HCT116 (cell line): ENCODE measurements around the gene CFAP221. TPM values are rescaled to one million over a fixed set of nuclear protein-coding genes. Genes with fewer than 3 reads are reported as not detected.

Source experiments
- ATAC-seq: fragments of 200-7000 bp; cut with Tn5 transposase; 2 replicates; pipeline ENCODE4 v1.9.1; 2020; ENCODE audit warnings: mild to moderate bottlenecking, moderate library complexity
- BruUV-seq: library from RNA; stranded (reverse); fragments of 400-500 nt; replicated peaks from 2 replicates; lab custom pipeline; 2021; lab: Mats Ljungman, UMichigan
- CTCF ChIA-PET: fragments of 300-600 bp; sonication (Branson Sonifier 250); formaldehyde crosslinking; loops from one replicate; lab custom pipeline; 2021; ENCODE audit warnings: antibody characterized with exemption; lab: Charles Lee
- POLR2A ChIA-PET: fragments of 300-600, 350-600 bp; sonication (Branson Sonifier 250); formaldehyde crosslinking; loops from one replicate; lab custom pipeline; 2021; ENCODE audit warnings: antibody characterized with exemption; lab: Charles Lee
- RAD21 ChIA-PET, 2 experiments: fragments of 300-600 bp; sonication (Branson Sonifier 250); formaldehyde crosslinking; loops; one replicate each; lab custom pipeline; 2023; ENCODE audit warnings: low total read pairs in 2 of 2; ENCODE audit not compliant: uncharacterized antibody in 2 of 2, unreplicated experiment in 2 of 2, low non-redundant PET in 1 of 2; lab: Charles Lee
- DNase-seq: peaks from one replicate; pipeline ENCODE4 v3.0.0-alpha.2; 2010; ENCODE audit warnings: low read depth, low spot score
- H2AFZ ChIP-seq: fragments of 200-600 bp; shearing (Covaris generic), sonication (generic); 2 replicates; pipeline ENCODE4 v1.6.1; 2017; ENCODE audit warnings: low read depth, mixed run types, mixed read lengths, antibody characterized with exemption, low read length; ENCODE audit not compliant: poor library complexity, severe bottlenecking
- H3K27ac ChIP-seq: 2 replicates; pipeline ENCODE4 v1.5.1; 2012; ENCODE audit warnings: low read depth, low read length
- H3K27me3 ChIP-seq: fragments of 200-600 bp; sonication (generic); 2 replicates; pipeline ENCODE4 v1.6.1; 2016; ENCODE audit warnings: mixed run types, low read length, mixed read lengths; ENCODE audit not compliant: insufficient read depth
- H3K36me3 ChIP-seq, 2 experiments: fragments of 200-500 bp in 1 of 2; fragments of 200-600 bp in 1 of 2; sonication (Bioruptor generic) in 1 of 2; sonication (generic) in 1 of 2; 2 replicates each; pipeline versions ENCODE4 v1.5.1 to v1.6.1; 2014 to 2016; ENCODE audit warnings: low read length in 2 of 2, inconsistent platforms in 1 of 2, mixed read lengths in 1 of 2, mixed run types in 1 of 2; ENCODE audit not compliant: insufficient read depth in 2 of 2, control insufficient read depth in 1 of 2
- H3K4me1 ChIP-seq, 2 experiments: fragments of 200-600 bp in 1 of 2; sonication (generic) in 1 of 2; 2 replicates each; pipeline versions ENCODE4 v1.5.1 to v1.6.1; 2012 to 2017; ENCODE audit warnings: low read length in 2 of 2, inconsistent platforms in 1 of 2, mild to moderate bottlenecking in 1 of 2, mixed read lengths in 1 of 2, mixed run types in 1 of 2, moderate library complexity in 1 of 2; ENCODE audit not compliant: insufficient read depth in 2 of 2, control insufficient read depth in 1 of 2
- H3K4me2 ChIP-seq: fragments of 200-600 bp; sonication (generic); 2 replicates; pipeline ENCODE4 v1.6.1; 2017; ENCODE audit warnings: mixed run types, low read length, mixed read lengths
- H3K4me3 ChIP-seq, 2 experiments: fragments of 200-600 bp in 1 of 2; sonication (generic) in 1 of 2; replicated peaks in 1 of 2; 2 replicates each; pipeline ENCODE4 v1.5.1; 2011 to 2016; ENCODE audit warnings: low read length in 2 of 2, control low read depth in 1 of 2, low read depth in 1 of 2, mild to moderate bottlenecking in 1 of 2, mixed read lengths in 1 of 2, mixed run types in 1 of 2
- H3K79me2 ChIP-seq: fragments of 200-600 bp; sonication (generic); 2 replicates; pipeline ENCODE4 v1.6.1; 2017; ENCODE audit warnings: mild to moderate bottlenecking, mixed run types, low read length, moderate library complexity, mixed read lengths; ENCODE audit not compliant: insufficient read depth
- H3K9ac ChIP-seq: fragments of 200-600 bp; sonication (generic); 2 replicates; pipeline ENCODE4 v1.6.1; 2016; ENCODE audit warnings: low read length, mixed read lengths
- H3K9me2 ChIP-seq: fragments of 200-600 bp; sonication (generic), shearing (Covaris generic); 2 replicates; pipeline ENCODE4 v1.6.1; 2017; ENCODE audit warnings: mixed run types, mild to moderate bottlenecking, moderate library complexity; ENCODE audit not compliant: insufficient read depth
- H3K9me3 ChIP-seq, 2 experiments: fragments of 200-500 bp in 1 of 2; fragments of 200-600 bp in 1 of 2; sonication (Bioruptor generic) in 1 of 2; sonication (generic) in 1 of 2; 2 replicates each; pipeline ENCODE4 v1.6.1; 2014 to 2017; ENCODE audit warnings: low read length in 2 of 2, mixed read lengths in 2 of 2, inconsistent platforms in 1 of 2, low read depth in 1 of 2, mild to moderate bottlenecking in 1 of 2, mixed run types in 1 of 2, moderate library complexity in 1 of 2; ENCODE audit not compliant: control insufficient read depth in 1 of 2, insufficient read depth in 1 of 2
- H4K20me1 ChIP-seq: fragments of 200-600 bp; sonication (generic), shearing (Covaris generic); 2 replicates; pipeline ENCODE4 v1.6.1; 2017; ENCODE audit warnings: mixed run types, mild to moderate bottlenecking, moderate library complexity; ENCODE audit not compliant: insufficient read depth
- ATF3 ChIP-seq: IDR thresholded peaks from 2 replicates; pipeline ENCODE4 v1.6.1; 2012
- CBX3 ChIP-seq: IDR thresholded peaks from 2 replicates; pipeline ENCODE4 v1.6.1; 2012; ENCODE audit warnings: low read depth
- EGR1 ChIP-seq: IDR thresholded peaks from 2 replicates; pipeline ENCODE4 v1.6.1; 2012; ENCODE audit warnings: low read depth
- ELF1 ChIP-seq: IDR thresholded peaks from 2 replicates; pipeline ENCODE4 v1.6.1; 2012; ENCODE audit warnings: low read depth, borderline replicate concordance
- FOSL1 ChIP-seq: IDR thresholded peaks from 2 replicates; pipeline ENCODE4 v1.6.1; 2012; ENCODE audit warnings: low read depth
- JUND ChIP-seq: IDR thresholded peaks from 2 replicates; pipeline ENCODE4 v1.6.1; 2012
- POLR2AphosphoS5 ChIP-seq: IDR thresholded peaks from 2 replicates; pipeline ENCODE4 v1.6.1; 2011; ENCODE audit warnings: mild to moderate bottlenecking, low read depth, low read length, moderate library complexity
- SIN3A ChIP-seq: IDR thresholded peaks from 2 replicates; pipeline ENCODE4 v1.6.1; 2012; ENCODE audit warnings: low read depth
- SP1 ChIP-seq: IDR thresholded peaks from 2 replicates; pipeline ENCODE4 v1.6.1; 2012; ENCODE audit warnings: low read depth
- TCF7L2 ChIP-seq: IDR thresholded peaks from 2 replicates; pipeline ENCODE4 v1.7.0; 2011; ENCODE audit warnings: borderline replicate concordance, inconsistent platforms; ENCODE audit not compliant: insufficient read depth, insufficient read length; ENCODE audit errors: extremely low read depth
- ZBTB33 ChIP-seq: IDR thresholded peaks from 2 replicates; pipeline ENCODE4 v1.6.1; 2011; ENCODE audit warnings: mild to moderate bottlenecking, low read length, moderate library complexity; ENCODE audit not compliant: insufficient replicate concordance; ENCODE audit errors: extremely low read depth
- ZFX ChIP-seq: fragments of 450-650 bp; IDR thresholded peaks from 2 replicates; pipeline ENCODE4 v1.6.1; 2017
- ZNF274 ChIP-seq: fragments of 200-500 bp; sonication (Bioruptor generic); IDR thresholded peaks from 2 replicates; pipeline ENCODE4 v1.6.1; 2014; ENCODE audit warnings: mild to moderate bottlenecking, low read depth, low read length, inconsistent platforms
- intact Hi-C: fragments of 100-400 bp; cut with micrococcal nuclease; formaldehyde crosslinking; loops from 2 replicates; pipeline ENCODE4 v1.10.0; 2022
- total RNA-seq: library from RNA; stranded (reverse); gene quantifications from one replicate; pipeline ENCODE4 v1.2.1, GENCODE V29; 2021; ENCODE audit not compliant: unreplicated experiment
- TF ChIP-seq, protein P1 (sequence below): IDR thresholded peaks from 2 replicates; pipeline ENCODE4 v1.6.1; 2012

The CFAP221 gene
- total RNA-seq, 1 experiment from 2014 or later, result 0.96 TPM

DNA sequence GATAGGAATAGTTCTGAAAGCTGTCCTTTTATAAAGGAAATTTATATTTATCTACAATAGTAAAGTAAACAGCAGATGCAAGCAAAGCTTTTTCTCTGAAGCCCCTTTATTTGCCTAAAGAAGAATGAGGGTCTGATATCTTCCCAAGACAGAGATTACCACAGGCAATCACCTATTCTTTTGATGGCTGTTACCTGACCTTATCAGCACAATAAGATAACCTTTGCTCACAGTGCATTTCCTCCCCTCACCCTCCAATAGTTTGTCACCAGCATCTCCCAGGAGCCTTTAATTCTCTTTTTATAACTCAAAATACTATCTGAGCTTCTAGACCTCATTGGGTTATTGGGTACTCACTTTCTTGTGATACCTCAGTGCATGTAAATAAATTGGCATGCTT, 6.5 kb upstream of the CFAP221 start:
- CTCF ChIA-PET, result no interaction called here

GRCh38 chr2:119541476-119541875, 2.8 kb upstream of the CFAP221 start:
- Histone ChIP-seq H3K36me3 (no peaks in the 10 kb centered on the region), H3K4me3 (no peak overlapping the region), H4K20me1 (no peaks in the 10 kb centered on the region), H3K9me3 (no peaks in the 10 kb centered on the region), H2AFZ (no peak overlapping the region), H3K9ac (no peak overlapping the region), H3K4me1 (peaks cover 0 to 10% of the 10 kb centered on the region in 2 experiments; a peak in 2 of 4 replicates), H3K9me2 (no peaks in the 10 kb centered on the region), H3K27me3 (no peaks in the 10 kb centered on the region), H3K79me2 (no peaks in the 10 kb centered on the region), H3K4me2 (no peak overlapping the region), H3K27ac (no peak overlapping the region)
- ChIA-PET CTCF (interaction anchor here (1.2 kb wide), 1 partner anchor 10 kb away, joined by 3 read pairs; no protein-coding TSS in a partner anchor), RAD21 (no interaction called here), POLR2A (no interaction called here)
- DNase-seq (no peak), ATAC-seq (no peak)
- intact Hi-C loops, result no loop called here
- TF ChIP-seq TCF7L2, result no peak
- TF ChIP-seq ZFX, result no peak
- TF ChIP-seq EGR1, result no peak
- TF ChIP-seq ATF3, result no peak
- TF ChIP-seq SIN3A, result no peak
- TF ChIP-seq, protein P1, sequence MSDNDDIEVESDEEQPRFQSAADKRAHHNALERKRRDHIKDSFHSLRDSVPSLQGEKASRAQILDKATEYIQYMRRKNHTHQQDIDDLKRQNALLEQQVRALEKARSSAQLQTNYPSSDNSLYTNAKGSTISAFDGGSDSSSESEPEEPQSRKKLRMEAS, result no peak
- no peak for TF ChIP-seq ZBTB33
- TF ChIP-seq CBX3, result no peak
- no peak for TF ChIP-seq SP1
- no peak for TF ChIP-seq JUND
- TF ChIP-seq ELF1, result no peak
- no peak for TF ChIP-seq POLR2AphosphoS5
- TF ChIP-seq ZNF274, result no peak
- no TSS peak for BruUV-seq

More for the DNA sequence above, 6.5 kb upstream of the CFAP221 start:
- Histone ChIP-seq H3K36me3 (no peaks in the 10 kb centered on the region), H2AFZ (no peak overlapping the region), H3K27me3 (no peaks in the 10 kb centered on the region), H3K79me2 (no peaks in the 10 kb centered on the region), H3K9ac (no peak overlapping the region), H3K4me1 (no peaks in the 10 kb centered on the region), H3K9me3 (peaks cover 0 to 9% of the 10 kb centered on the region in 2 experiments; a peak in 2 of 4 replicates), H3K27ac (no peak overlapping the region), H4K20me1 (no peaks in the 10 kb centered on the region), H3K4me2 (no peak overlapping the region), H3K4me3 (no peak overlapping the region), H3K9me2 (no peaks in the 10 kb centered on the region)
- ATAC-seq (no peak), DNase-seq (no peak)
- intact Hi-C loops, result no loop called here
- RAD21 ChIA-PET, result no interaction called here
- BruUV-seq, result no TSS peak
- no peak for TF ChIP-seq FOSL1
- POLR2A ChIA-PET, result no interaction called here
